AG09309 (cell line): Measurements from ENCODE around the gene CTNNA1.
"Not testable (repeated sequence)": the region's sequence is repeated elsewhere in the genome, so short reads cannot be mapped to it uniquely, and the experiment has no call there.

Experiments
- DNase-seq: peaks from one replicate; pipeline ENCODE4 v3.0.0-alpha.2; 2010; ENCODE audit warnings: low read depth
- H3K4me3 ChIP-seq: 2 replicates; pipeline ENCODE4 v1.5.1; 2011; ENCODE audit warnings: mild to moderate bottlenecking, low read depth, low read length, moderate library complexity; ENCODE audit not compliant: control insufficient read depth
- CTCF ChIP-seq: IDR thresholded peaks from 2 replicates; pipeline ENCODE4 v1.5.1; 2011; ENCODE audit warnings: mild to moderate bottlenecking, low read depth, low read length, inconsistent platforms; ENCODE audit not compliant: insufficient read depth, control insufficient read depth; ENCODE audit errors: missing control alignments

CTNNA1 gene

DNA sequence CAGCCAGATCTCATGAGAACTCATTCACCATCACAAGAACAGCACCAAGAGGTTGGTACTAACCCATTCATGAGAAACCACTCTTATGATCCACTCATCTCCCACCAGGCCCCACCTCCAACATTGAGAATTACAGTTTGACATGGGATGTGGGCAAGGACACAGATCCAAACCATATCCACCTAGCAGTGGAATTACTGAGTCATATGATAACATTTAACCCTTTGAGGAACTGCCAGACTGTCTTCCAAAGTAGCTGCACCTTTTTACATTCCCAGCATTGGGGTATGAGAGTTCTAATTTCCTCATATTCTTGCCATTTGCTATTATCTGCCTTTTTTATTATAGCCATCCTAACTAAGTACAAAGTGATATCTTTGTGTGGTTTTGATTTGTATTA, 51.9 kb downstream of the CTNNA1 start:
- DNase-seq, result no peak
- no peak overlapping the region for H3K4me3 ChIP-seq
- no peak for TF ChIP-seq CTCF

DNA sequence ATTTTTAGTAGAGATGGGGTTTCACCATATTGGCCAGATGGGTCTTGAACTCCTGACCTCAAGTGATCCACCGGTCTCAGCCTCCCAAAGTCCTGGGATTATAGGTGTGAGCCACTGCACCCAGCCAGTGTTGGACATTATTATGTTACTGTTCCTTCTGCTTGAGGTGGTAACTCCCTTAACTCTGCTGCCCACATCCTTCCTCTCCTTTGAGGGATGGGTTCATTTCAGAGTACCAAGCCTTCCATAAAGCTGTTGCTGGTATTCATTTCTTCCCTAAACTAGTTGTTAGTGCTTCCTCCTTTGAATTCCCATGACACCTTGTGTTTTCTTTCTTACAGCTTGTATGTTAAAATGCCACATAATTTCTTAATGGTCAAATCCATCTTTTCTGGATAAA, 54.0 kb downstream of the CTNNA1 start:
- no peak for TF ChIP-seq CTCF
- H3K4me3 ChIP-seq, result no peak overlapping the region
- DNase-seq, result no peak

GRCh38 chr5:138809391-138809790, 56.2 kb downstream of the CTNNA1 start:
- H3K4me3 ChIP-seq, result no peak overlapping the region
- TF ChIP-seq CTCF, result no peak

DNA sequence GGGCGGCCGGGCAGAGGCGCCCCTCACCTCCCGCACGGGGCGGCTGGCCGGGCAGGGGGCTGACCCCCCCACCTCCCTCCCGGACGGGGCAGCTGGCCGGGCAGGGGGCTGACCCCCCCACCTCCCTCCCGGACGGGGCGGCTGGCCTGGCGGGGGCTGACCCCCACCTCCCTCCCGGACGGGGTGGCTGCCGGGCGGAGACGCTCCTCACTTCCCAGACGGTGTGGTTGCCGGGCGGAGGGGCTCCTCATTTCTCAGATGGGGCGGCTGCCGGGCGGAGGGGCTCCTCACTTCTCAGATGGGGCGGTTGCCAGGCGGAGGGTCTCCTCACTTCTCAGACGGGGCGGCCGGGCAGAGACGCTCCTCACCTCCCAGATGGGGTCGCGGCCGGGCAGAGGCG, 57.6 kb downstream of the CTNNA1 start:
- not testable (repeated sequence) for DNase-seq, H3K4me3 ChIP-seq

More at GRCh38 chr5:138809391-138809790, 56.2 kb downstream of the CTNNA1 start:
- DNase-seq, result no peak

DNA sequence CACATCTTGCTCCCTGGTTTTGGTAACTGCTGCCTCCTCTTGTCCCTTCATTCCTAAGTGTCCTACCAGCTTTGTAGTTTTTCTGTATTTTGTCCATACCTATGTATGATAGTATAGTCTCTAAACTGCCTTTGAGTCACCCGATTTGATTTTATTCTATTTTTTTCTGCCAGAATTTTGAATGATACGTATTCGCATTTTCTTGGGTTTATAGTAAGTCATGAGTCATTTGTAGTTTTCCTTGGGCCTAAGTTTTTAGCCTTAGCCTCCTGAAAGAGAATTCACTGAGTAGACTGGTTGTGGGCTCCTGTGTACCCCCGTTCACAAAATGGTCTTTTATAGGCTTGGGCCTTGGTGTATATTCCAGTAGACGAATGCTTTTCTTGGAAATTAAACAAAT, 62.3 kb downstream of the CTNNA1 start:
- DNase-seq, result no peak
- TF ChIP-seq CTCF, result no peak
- no peak overlapping the region for H3K4me3 ChIP-seq

DNA sequence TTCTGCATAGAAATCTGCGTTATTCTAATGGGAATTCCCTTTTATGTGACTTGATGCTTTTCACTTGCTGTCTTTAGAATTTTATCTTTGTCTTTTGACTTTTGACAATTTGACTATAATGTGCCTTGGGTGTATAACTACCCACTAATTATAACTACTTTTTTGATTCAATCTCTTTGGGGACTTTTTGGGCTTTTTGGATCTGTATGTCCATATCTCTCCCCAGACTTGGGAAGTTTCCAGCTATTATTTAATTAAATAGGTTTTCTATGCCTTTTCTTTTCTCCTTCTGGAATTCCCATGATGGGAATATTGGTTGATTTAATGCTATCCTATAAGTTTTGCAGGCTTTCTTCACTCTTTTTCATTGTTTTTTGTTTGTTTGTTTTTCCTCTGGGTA, 64.0 kb downstream of the CTNNA1 start:
- DNase-seq, result no peak
- H3K4me3 ChIP-seq, result no peak overlapping the region
- TF ChIP-seq CTCF, result no peak

GRCh38 chr5:138819081-138819480, 65.9 kb downstream of the CTNNA1 start:
- DNase-seq, result no peak
- no peak for TF ChIP-seq CTCF
- no peak overlapping the region for H3K4me3 ChIP-seq
